A673 (cell line): ENCODE results near the gene MAT2A. TPM values are rescaled to one million over a fixed set of nuclear protein-coding genes. Genes with fewer than 3 reads are reported as not detected.
A peak's percentile ranks its signal among the peaks of the same experiment; 100 is the strongest.

Source experiments
- BruUV-seq: library from RNA; stranded (reverse); fragments of 400-500 nt; replicated peaks from 2 replicates; lab custom pipeline; 2021; lab: Mats Ljungman, UMichigan
- CTCF ChIA-PET: fragments of 300-600 bp; sonication (Branson Sonifier 250); formaldehyde crosslinking; loops from one replicate; lab custom pipeline; 2022; ENCODE audit warnings: antibody characterized with exemption; lab: Charles Lee
- POLR2A ChIA-PET: fragments of 300-600 bp; sonication (Branson Sonifier 250); formaldehyde crosslinking; loops from one replicate; lab custom pipeline; 2022; ENCODE audit warnings: antibody characterized with exemption; ENCODE audit not compliant: low non-redundant PET; lab: Charles Lee
- DNase-seq: peaks from one replicate; pipeline ENCODE4 v3.0.0-alpha.2; 2015; ENCODE audit warnings: low spot score
- H3K27ac ChIP-seq: fragments of 200-600 bp; sonication (generic); 2 replicates; pipeline ENCODE4 v1.5.1; 2016; ENCODE audit warnings: mixed run types, low read depth, mild to moderate bottlenecking, mixed read lengths, antibody characterized with exemption, low read length; ENCODE audit not compliant: poor library complexity, severe bottlenecking
- H3K27me3 ChIP-seq: fragments of 200-600 bp; sonication (generic); replicated peaks from 2 replicates; pipeline ENCODE4 v1.6.1; 2017; ENCODE audit warnings: mixed run types, low read depth, mild to moderate bottlenecking, mixed read lengths, antibody characterized with exemption, low read length; ENCODE audit not compliant: insufficient read depth, poor library complexity
- H3K36me3 ChIP-seq: fragments of 200-600 bp; sonication (generic); 2 replicates; pipeline ENCODE4 v1.6.1; 2016; ENCODE audit warnings: mixed run types, mild to moderate bottlenecking, mixed read lengths, antibody characterized with exemption, low read length; ENCODE audit not compliant: insufficient read depth, poor library complexity, severe bottlenecking
- H3K4me1 ChIP-seq: fragments of 200-600 bp; sonication (generic); 2 replicates; pipeline ENCODE4 v1.6.1; 2017; ENCODE audit warnings: mixed run types, mild to moderate bottlenecking, mixed read lengths, antibody characterized with exemption, low read length; ENCODE audit not compliant: insufficient read depth, poor library complexity, severe bottlenecking
- H3K4me3 ChIP-seq: fragments of 200-600 bp; sonication (generic); 2 replicates; pipeline ENCODE4 v1.5.1; 2016; ENCODE audit warnings: low read depth, mixed run types, mild to moderate bottlenecking, mixed read lengths, low read length; ENCODE audit not compliant: poor library complexity, severe bottlenecking
- H3K9me3 ChIP-seq: fragments of 200-600 bp; sonication (generic); 2 replicates; pipeline ENCODE4 v1.6.1; 2016; ENCODE audit warnings: mixed run types, low read depth, mild to moderate bottlenecking, mixed read lengths, antibody characterized with exemption, low read length; ENCODE audit not compliant: poor library complexity, severe bottlenecking
- EZH2 ChIP-seq: fragments of 200-600 bp; sonication (generic); IDR thresholded peaks from 2 replicates; pipeline ENCODE4 v1.6.1; 2017; ENCODE audit warnings: borderline replicate concordance, low read depth, mild to moderate bottlenecking, mixed read lengths, antibody characterized with exemption, low read length; ENCODE audit not compliant: poor library complexity, severe bottlenecking
- intact Hi-C: fragments of 100-400 bp; cut with micrococcal nuclease; formaldehyde crosslinking; loops from one replicate; pipeline ENCODE4 v1.10.0; 2022; ENCODE audit not compliant: unreplicated experiment
- total RNA-seq: library from RNA; stranded (reverse); gene quantifications from 2 replicates; pipeline ENCODE4 v1.2.3, GENCODE V29; 2021
- TF ChIP-seq, protein P1 (sequence below): fragments of 300-800, 200-600 bp; sonication (generic); conservative IDR thresholded peaks from 2 replicates; pipeline ENCODE4 v1.5.1; 2017; ENCODE audit warnings: low read depth, mild to moderate bottlenecking, antibody characterized with exemption, low read length, moderate library complexity, mixed read lengths

MAT2A gene
- total RNA-seq, 1 experiment from 2014 or later: 408 TPM

DNA sequence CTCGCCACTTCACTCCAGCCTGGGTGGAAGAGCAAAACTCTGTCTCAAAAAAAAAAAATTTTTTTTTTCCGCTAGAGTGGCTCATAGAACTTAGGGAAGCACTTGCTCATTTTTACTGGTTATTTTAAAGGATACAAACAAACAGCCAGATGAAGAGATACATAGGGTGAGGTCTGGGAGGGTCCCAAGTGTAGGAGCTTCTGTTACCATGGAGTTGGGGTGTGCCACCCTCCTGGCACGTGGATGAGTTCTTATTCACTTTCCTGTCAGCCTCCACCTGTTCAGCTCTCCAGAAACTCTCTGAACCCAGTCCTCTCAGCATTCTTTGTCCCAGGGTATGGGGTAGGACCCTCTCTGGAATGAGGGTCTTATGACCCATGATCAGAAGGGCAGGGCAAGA, 4.9 kb upstream of the MAT2A start:
- H3K27me3 ChIP-seq: no peaks in the 10 kb centered on the region
- intact Hi-C loops: no loop called here
- no peak for DNase-seq
- H3K4me3 ChIP-seq: no peak overlapping the region
- CTCF ChIA-PET: no interaction called here
- POLR2A ChIA-PET: interaction anchor here (0.7 kb wide), 1 partner anchor 92 kb away, joined by 6 read pairs; no protein-coding TSS in a partner anchor
- H3K4me1 ChIP-seq: peaks cover 8% of the 10 kb centered on the region
- H3K36me3 ChIP-seq: no peaks in the 10 kb centered on the region
- TF ChIP-seq, protein P1, sequence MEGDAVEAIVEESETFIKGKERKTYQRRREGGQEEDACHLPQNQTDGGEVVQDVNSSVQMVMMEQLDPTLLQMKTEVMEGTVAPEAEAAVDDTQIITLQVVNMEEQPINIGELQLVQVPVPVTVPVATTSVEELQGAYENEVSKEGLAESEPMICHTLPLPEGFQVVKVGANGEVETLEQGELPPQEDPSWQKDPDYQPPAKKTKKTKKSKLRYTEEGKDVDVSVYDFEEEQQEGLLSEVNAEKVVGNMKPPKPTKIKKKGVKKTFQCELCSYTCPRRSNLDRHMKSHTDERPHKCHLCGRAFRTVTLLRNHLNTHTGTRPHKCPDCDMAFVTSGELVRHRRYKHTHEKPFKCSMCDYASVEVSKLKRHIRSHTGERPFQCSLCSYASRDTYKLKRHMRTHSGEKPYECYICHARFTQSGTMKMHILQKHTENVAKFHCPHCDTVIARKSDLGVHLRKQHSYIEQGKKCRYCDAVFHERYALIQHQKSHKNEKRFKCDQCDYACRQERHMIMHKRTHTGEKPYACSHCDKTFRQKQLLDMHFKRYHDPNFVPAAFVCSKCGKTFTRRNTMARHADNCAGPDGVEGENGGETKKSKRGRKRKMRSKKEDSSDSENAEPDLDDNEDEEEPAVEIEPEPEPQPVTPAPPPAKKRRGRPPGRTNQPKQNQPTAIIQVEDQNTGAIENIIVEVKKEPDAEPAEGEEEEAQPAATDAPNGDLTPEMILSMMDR: no peak
- no peak for TF ChIP-seq EZH2
- no peaks in the 10 kb centered on the region for H3K9me3 ChIP-seq
- BruUV-seq: no TSS peak
- no peak overlapping the region for H3K27ac ChIP-seq

DNA sequence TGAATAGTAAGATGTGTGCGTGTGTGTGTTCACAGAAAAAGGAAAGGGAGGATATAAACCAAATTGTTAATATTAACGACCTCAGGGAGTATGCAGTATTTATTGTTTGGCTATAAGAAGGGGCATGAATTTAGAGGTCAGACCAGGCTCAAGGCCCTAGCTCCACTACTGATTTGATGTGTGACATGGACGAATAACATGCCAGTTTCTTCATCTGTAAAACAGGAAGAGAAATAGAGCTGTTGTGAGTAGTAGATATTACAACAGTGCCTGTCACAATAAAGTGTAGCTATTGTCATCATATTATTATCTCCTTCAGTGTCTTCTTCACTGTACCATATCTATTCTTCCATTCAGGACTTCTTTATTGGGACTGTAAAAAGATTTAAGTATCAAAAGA, 4.1 kb upstream of the MAT2A start:
- Histone ChIP-seq H3K4me3 (no peak overlapping the region), H3K4me1 (peaks cover 8% of the 10 kb centered on the region), H3K27ac (no peak overlapping the region), H3K9me3 (no peaks in the 10 kb centered on the region), H3K36me3 (no peaks in the 10 kb centered on the region), H3K27me3 (no peaks in the 10 kb centered on the region)
- no TSS peak for BruUV-seq
- intact Hi-C loops: no loop called here
- TF ChIP-seq, protein P1: no peak
- TF ChIP-seq EZH2: no peak
- no peak for DNase-seq
- CTCF ChIA-PET: no interaction called here
- POLR2A ChIA-PET: no interaction called here

DNA sequence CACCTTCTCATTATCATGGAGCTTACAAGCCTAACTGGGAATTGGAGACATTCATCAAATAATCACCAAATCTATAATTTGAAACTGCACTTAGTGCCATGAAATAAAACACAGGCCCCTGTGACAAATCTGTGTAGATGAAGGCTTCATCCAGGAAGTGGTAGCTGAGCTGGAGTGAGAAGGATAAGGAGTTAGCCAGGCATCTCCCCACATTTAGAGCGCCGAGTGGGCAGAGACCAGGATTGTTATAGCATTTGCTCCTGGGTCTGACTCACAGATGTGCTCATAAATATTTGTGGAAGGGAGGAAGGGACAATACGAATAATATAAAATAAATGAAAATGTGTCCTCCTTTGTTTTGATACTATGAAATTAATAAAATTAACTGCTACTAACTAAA, 2.5 kb upstream of the MAT2A start:
- Histone ChIP-seq H3K27ac (no peak overlapping the region), H3K27me3 (no peaks in the 10 kb centered on the region), H3K4me1 (peaks cover 14% of the 10 kb centered on the region), H3K4me3 (no peak overlapping the region), H3K36me3 (peaks cover 16% of the 10 kb centered on the region), H3K9me3 (no peaks in the 10 kb centered on the region)
- ChIA-PET POLR2A (no interaction called here), CTCF (no interaction called here)
- TF ChIP-seq, protein P1: no peak
- no peak for TF ChIP-seq EZH2
- no TSS peak for BruUV-seq
- intact Hi-C loops: no loop called here
- peak; percentile 19 for DNase-seq
